ENCODE results near the gene MPPED2. TPM values are rescaled to one million over a fixed set of nuclear protein-coding genes. Genes with fewer than 3 reads are reported as not detected.

Gene MPPED2
- total RNA-seq, 1 experiment from 2014 or later, result 4.7 TPM

DNA sequence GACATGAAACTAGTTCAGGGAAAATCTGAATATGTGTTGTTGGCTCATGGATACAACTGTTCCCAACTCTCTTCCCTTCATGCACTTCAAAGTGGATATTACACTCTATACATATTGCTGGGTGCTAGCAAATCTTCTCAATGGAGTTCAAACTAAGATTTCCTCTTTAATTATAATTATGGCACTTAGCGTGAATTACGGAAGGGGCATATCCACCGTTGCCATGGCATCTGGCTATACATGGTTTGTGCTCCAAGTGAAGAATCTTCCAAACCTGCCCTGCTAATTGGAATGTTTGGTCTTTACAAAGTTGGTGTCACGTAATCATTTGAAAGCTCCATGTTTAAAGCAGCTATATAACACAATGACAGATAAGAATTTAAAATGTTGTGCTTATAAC is 5.6 kb downstream of the MPPED2 start:
- Histone ChIP-seq H3K4me1 (ENCODE audit: insufficient read depth, low read length) (no peaks in the 10 kb centered on the region; the same call in 1 of the 2 replicates), H4K20me1 (ENCODE audit: control insufficient read depth, insufficient read depth, insufficient read length) (no peaks in the 10 kb centered on the region), H3K4me2 (ENCODE audit: insufficient read depth, insufficient read length, low read length) (no peak overlapping the region), H4K8ac (replicated peaks; ENCODE audit: insufficient read length, low read depth, low read length) (no peak overlapping the region), H2BK12ac (ENCODE audit: insufficient read length, low read depth, low read length) (no peak overlapping the region), H2AFZ (ENCODE audit: low read length) (no peak overlapping the region), H3K27me3 (ENCODE audit: insufficient read depth, low read length) (peaks cover 7% of the 10 kb centered on the region; the same call in 1 of the 2 replicates), H2AK5ac (ENCODE audit: insufficient read length, low read length) (no peak overlapping the region), H3K56ac (ENCODE audit: insufficient read length, low read depth, low read length) (no peak overlapping the region), H3K27ac (ENCODE audit: insufficient read length, low read depth, low read length) (no peak overlapping the region), H3K9ac (ENCODE audit: extremely low read depth, insufficient read length, low read length) (no peak overlapping the region), H2BK20ac (ENCODE audit: low read depth, low read length, poor library complexity, severe bottlenecking) (no peak overlapping the region), H2BK120ac (ENCODE audit: low read depth, low read length, poor library complexity, severe bottlenecking) (no peak overlapping the region), H2BK15ac (ENCODE audit: low read depth, low read length) (no peak overlapping the region), H3K23ac (ENCODE audit: insufficient read length, low read depth, low read length) (no peak overlapping the region), H3K79me2 (ENCODE audit: insufficient read depth, low read length) (peaks cover 2% of the 10 kb centered on the region; the same call in 1 of the 2 replicates), H3K14ac (ENCODE audit: insufficient read depth, low read length) (no peak overlapping the region), H4K91ac (ENCODE audit: insufficient read length, low read depth, low read length) (no peak overlapping the region), H3K9me3 (ENCODE audit: control insufficient read depth, low read depth, low read length) (no peaks in the 10 kb centered on the region), H3K23me2 (ENCODE audit: insufficient read length, low read depth, low read length, poor library complexity, severe bottlenecking) (peaks cover 16% of the 10 kb centered on the region), H3K18ac (ENCODE audit: insufficient read length, low read depth, low read length) (no peak overlapping the region), H3K79me1 (ENCODE audit: insufficient read depth, low read depth, low read length, poor library complexity, severe bottlenecking) (no peaks in the 10 kb centered on the region), H3T11ph (ENCODE audit: low read length) (no peak overlapping the region), H4K5ac (ENCODE audit: insufficient read length, low read depth, low read length) (no peak overlapping the region), H3K4ac (ENCODE audit: low read depth, low read length) (no peak overlapping the region), H2BK5ac (ENCODE audit: insufficient read length, low read length) (no peak overlapping the region)
- no CpG with 5 or more reads among the region's 4 CpGs for WGBS (ENCODE audit: extremely low coverage, insufficient read length, low lambda C conversion rate)
- Mint-ChIP-seq H3K36me3 (ENCODE audit: insufficient read depth in 1 of 3, low read depth in 3 of 3) (peaks cover 0 to 22% (median 11%) of the 10 kb centered on the region in 3 experiments; a peak in 5 of 7 replicates), H3K27me3 (ENCODE audit: low read depth) (peaks cover 41% of the 10 kb centered on the region), H3K4me1 (peaks cover 11 to 24% of the 10 kb centered on the region in 2 experiments), H3K27ac (no peak overlapping the region), H3K9me3 (no peaks in the 10 kb centered on the region; a peak in 1 of 5 replicates), H3K4me3 (no peak overlapping the region)
- DNase-seq, result no peak
- TF ChIP-seq, protein P1, sequence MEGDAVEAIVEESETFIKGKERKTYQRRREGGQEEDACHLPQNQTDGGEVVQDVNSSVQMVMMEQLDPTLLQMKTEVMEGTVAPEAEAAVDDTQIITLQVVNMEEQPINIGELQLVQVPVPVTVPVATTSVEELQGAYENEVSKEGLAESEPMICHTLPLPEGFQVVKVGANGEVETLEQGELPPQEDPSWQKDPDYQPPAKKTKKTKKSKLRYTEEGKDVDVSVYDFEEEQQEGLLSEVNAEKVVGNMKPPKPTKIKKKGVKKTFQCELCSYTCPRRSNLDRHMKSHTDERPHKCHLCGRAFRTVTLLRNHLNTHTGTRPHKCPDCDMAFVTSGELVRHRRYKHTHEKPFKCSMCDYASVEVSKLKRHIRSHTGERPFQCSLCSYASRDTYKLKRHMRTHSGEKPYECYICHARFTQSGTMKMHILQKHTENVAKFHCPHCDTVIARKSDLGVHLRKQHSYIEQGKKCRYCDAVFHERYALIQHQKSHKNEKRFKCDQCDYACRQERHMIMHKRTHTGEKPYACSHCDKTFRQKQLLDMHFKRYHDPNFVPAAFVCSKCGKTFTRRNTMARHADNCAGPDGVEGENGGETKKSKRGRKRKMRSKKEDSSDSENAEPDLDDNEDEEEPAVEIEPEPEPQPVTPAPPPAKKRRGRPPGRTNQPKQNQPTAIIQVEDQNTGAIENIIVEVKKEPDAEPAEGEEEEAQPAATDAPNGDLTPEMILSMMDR (conservative IDR thresholded peaks at IDR 0.05), result no peak

Data from H9 (cell line).